Osteoblast (primary cell): ENCODE results near the gene SLK. TPM values are rescaled to one million over a fixed set of nuclear protein-coding genes. Genes with fewer than 3 reads are reported as not detected.

Source experiments
- DNase-seq: peaks from one replicate; pipeline ENCODE4 v3.0.0; 2011; ENCODE audit warnings: low spot score, mixed read lengths; ENCODE audit not compliant: insufficient read length; ENCODE audit errors: missing footprints
- H2AFZ ChIP-seq: 2 replicates; pipeline ENCODE4 v1.6.0; 2011; ENCODE audit warnings: mild to moderate bottlenecking, low read length
- H3K27ac ChIP-seq: 2 replicates; pipeline ENCODE4 v1.5.1; 2011; ENCODE audit warnings: mild to moderate bottlenecking, low read depth, low read length, moderate library complexity
- H3K27me3 ChIP-seq: 2 replicates; pipeline ENCODE4 v1.6.0; 2012; ENCODE audit warnings: mild to moderate bottlenecking, control low read depth, inconsistent platforms, low read length, moderate library complexity; ENCODE audit not compliant: insufficient read depth
- H3K36me3 ChIP-seq: 2 replicates; pipeline ENCODE4 v1.5.1; 2011; ENCODE audit warnings: mild to moderate bottlenecking, low read length, control low read depth, moderate library complexity; ENCODE audit not compliant: insufficient read depth
- H3K4me1 ChIP-seq: 2 replicates; pipeline ENCODE4 v1.5.1; 2011; ENCODE audit warnings: mild to moderate bottlenecking, low read length, control low read depth, moderate library complexity; ENCODE audit not compliant: insufficient read depth
- H3K4me2 ChIP-seq: 2 replicates; pipeline ENCODE4 v1.6.0; 2011; ENCODE audit warnings: mild to moderate bottlenecking, low read length; ENCODE audit not compliant: insufficient read depth
- H3K4me3 ChIP-seq: fragments of 200-600 bp; sonication (generic); 3 replicates; pipeline ENCODE4 v1.5.1; 2012; ENCODE audit warnings: mild to moderate bottlenecking, low read length, inconsistent platforms; ENCODE audit not compliant: insufficient read depth
- H3K79me2 ChIP-seq: 2 replicates; pipeline ENCODE4 v1.6.0; 2012; ENCODE audit warnings: mild to moderate bottlenecking, low read length, control low read depth, inconsistent platforms; ENCODE audit not compliant: insufficient read depth
- H3K9me3 ChIP-seq: 2 replicates; pipeline ENCODE4 v1.5.1; 2011; ENCODE audit warnings: low read depth, low read length, control low read depth
- H4K20me1 ChIP-seq: 2 replicates; pipeline ENCODE4 v1.6.0; 2012; ENCODE audit warnings: mild to moderate bottlenecking, low read length, control low read depth; ENCODE audit not compliant: insufficient read depth
- total RNA-seq: library from RNA; depleted of rRNA; stranded (reverse); fragments of >200 nt; gene quantifications from 2 replicates; pipeline ENCODE4 v1.2.3, GENCODE V29; 2012
- TF ChIP-seq, protein P1 (sequence below): IDR thresholded peaks from 2 replicates; pipeline ENCODE4 v1.5.1; 2011; ENCODE audit warnings: mild to moderate bottlenecking, low read depth, low read length, moderate library complexity; ENCODE audit errors: extremely low read depth

SLK gene
- total RNA-seq, 1 donor, result 48.1 TPM

DNA sequence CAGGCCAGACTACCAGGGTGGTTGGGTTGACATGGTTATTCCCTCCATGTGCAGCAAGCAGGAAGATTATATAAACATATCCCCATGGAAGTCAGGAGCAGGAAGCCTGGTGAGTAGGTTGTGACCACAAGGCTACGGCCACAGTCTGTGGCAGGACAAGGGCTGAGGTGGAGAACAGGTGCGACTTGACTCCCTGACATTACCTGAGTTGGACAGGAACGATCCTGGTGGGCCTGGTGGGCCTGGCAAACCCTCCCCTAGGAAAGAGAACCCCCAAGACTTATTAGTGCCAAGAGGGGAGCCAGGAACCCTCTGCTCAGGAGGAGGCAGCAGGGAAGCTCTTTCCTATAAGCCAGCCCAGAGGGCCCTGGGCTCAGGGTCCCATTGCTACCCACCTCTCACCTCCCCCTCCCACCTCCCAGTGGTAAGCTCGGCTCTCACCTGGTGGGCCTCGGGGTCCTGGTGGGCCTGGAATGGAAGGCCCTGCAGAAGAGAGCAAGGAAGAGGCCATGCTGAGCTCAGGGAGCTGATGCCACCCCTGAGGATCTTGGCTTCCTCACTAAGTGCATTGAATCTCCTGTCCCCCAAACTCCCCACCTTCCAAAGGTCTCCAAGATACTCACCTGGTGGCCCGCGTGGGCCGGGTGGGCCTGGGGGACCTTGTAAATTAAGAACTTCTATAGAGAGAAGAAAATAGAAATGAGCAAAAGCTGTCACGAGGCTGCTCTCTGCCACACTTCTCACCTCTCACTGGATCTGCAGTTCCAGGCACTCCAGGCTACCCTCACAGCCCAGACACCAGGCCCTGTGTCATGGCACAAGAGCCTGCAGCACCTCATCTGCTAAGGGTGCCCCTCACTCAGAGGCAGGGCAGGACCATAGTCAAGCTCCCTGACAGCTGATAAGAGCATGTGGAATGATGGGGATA, 74.2 kb downstream of the SLK start:
- H3K4me1 ChIP-seq, result no peaks in the 10 kb centered on the region
- no peaks in the 10 kb centered on the region for H3K27me3 ChIP-seq
- no peak overlapping the region for H2AFZ ChIP-seq
- DNase-seq, result no peak
- H3K27ac ChIP-seq, result no peak overlapping the region
- H3K4me3 ChIP-seq, result no peak overlapping the region
- TF ChIP-seq, protein P1, sequence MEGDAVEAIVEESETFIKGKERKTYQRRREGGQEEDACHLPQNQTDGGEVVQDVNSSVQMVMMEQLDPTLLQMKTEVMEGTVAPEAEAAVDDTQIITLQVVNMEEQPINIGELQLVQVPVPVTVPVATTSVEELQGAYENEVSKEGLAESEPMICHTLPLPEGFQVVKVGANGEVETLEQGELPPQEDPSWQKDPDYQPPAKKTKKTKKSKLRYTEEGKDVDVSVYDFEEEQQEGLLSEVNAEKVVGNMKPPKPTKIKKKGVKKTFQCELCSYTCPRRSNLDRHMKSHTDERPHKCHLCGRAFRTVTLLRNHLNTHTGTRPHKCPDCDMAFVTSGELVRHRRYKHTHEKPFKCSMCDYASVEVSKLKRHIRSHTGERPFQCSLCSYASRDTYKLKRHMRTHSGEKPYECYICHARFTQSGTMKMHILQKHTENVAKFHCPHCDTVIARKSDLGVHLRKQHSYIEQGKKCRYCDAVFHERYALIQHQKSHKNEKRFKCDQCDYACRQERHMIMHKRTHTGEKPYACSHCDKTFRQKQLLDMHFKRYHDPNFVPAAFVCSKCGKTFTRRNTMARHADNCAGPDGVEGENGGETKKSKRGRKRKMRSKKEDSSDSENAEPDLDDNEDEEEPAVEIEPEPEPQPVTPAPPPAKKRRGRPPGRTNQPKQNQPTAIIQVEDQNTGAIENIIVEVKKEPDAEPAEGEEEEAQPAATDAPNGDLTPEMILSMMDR, result no peak
- no peaks in the 10 kb centered on the region for H3K79me2 ChIP-seq
- no peaks in the 10 kb centered on the region for H3K9me3 ChIP-seq
- H3K36me3 ChIP-seq, result no peaks in the 10 kb centered on the region
- no peaks in the 10 kb centered on the region for H4K20me1 ChIP-seq
- no peak overlapping the region for H3K4me2 ChIP-seq

- Histone ChIP-seq H3K27me3 (no peaks in the 10 kb centered on the region), H3K36me3 (no peaks in the 10 kb centered on the region), H4K20me1 (no peaks in the 10 kb centered on the region), H3K9me3 (no peaks in the 10 kb centered on the region), H3K4me2 (no peak overlapping the region), H3K4me1 (no peaks in the 10 kb centered on the region), H3K4me3 (no peak overlapping the region), H3K79me2 (no peaks in the 10 kb centered on the region), H2AFZ (no peak overlapping the region), H3K27ac (no peak overlapping the region)
- no peak for DNase-seq
- TF ChIP-seq, protein P1, result no peak
These were observed 75.1 kb downstream of the SLK start for GRCh38 chr10:104041891-104042535.

DNA sequence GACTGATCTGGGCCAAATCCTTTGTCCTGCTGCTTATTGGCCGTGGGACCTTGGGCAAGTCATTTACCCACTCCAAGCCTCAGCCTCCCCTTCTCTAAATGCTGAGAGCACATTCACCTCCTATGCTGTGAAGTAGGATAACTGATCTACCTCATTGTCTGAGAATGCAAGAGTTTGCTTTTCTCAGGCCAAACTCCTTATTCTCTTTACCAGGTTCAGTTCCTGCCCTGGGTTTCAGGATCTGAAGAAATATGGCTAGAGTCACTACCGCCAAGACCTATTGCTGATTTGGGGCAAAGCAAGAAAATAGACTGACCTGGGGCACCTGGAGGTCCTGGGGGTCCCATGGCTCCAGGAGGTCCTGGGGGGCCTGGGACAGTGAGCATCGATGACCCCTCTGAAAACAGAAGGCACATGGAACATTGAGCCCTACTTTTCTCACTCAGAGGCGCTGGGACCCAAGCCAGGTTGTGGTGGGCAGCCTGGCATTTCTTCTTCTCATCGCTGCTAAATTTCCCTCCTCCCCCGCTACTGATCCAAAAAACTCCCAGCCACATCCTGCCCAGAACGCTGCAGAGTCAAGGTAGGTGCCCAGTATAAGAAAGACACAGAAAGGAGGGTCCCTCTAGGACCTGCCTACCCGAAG, 76.4 kb downstream of the SLK start:
- H3K79me2 ChIP-seq, result no peaks in the 10 kb centered on the region
- TF ChIP-seq, protein P1, result no peak
- no peak for DNase-seq

DNA sequence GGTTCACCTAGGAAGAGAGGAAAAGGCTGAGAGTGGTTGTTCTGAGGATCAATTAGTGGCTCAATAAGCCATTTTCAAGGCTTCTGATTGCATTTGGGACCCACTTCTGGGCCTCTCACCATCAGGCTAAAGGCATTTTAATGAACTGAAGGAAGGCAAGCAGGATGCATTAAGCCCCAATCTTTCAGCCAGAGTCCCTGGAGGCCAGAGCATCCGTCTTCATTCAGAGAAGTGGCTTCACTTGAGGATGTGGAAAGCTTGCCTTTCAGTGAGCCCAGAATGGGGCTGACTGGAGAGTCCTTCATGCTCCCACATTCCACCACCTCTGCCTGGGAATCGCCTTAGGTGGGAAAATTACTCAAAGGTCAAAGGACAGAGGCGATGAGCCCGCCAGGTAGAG, 76.9 kb downstream of the SLK start:
- DNase-seq, result no peak
- H3K4me1 ChIP-seq, result no peaks in the 10 kb centered on the region
- no peaks in the 10 kb centered on the region for H4K20me1 ChIP-seq
- H3K27ac ChIP-seq, result no peak overlapping the region
- no peaks in the 10 kb centered on the region for H3K9me3 ChIP-seq
- no peak overlapping the region for H3K4me2 ChIP-seq
- no peaks in the 10 kb centered on the region for H3K36me3 ChIP-seq
- H3K4me3 ChIP-seq, result no peak overlapping the region
- H3K27me3 ChIP-seq, result no peaks in the 10 kb centered on the region
- H2AFZ ChIP-seq, result no peak overlapping the region
- TF ChIP-seq, protein P1, result no peak
- no peaks in the 10 kb centered on the region for H3K79me2 ChIP-seq

More for the DNA sequence above, 76.4 kb downstream of the SLK start:
- H3K4me3 ChIP-seq, result no peak overlapping the region
- H3K27me3 ChIP-seq, result no peaks in the 10 kb centered on the region
- no peaks in the 10 kb centered on the region for H3K36me3 ChIP-seq
- no peaks in the 10 kb centered on the region for H3K4me1 ChIP-seq
- H3K9me3 ChIP-seq, result no peaks in the 10 kb centered on the region
- H3K4me2 ChIP-seq, result no peak overlapping the region
- H2AFZ ChIP-seq, result no peak overlapping the region
- H3K27ac ChIP-seq, result no peak overlapping the region
- H4K20me1 ChIP-seq, result no peaks in the 10 kb centered on the region
